ENCODE measurements around the gene CFAP97D1.

- TF ChIP-seq, protein P1, sequence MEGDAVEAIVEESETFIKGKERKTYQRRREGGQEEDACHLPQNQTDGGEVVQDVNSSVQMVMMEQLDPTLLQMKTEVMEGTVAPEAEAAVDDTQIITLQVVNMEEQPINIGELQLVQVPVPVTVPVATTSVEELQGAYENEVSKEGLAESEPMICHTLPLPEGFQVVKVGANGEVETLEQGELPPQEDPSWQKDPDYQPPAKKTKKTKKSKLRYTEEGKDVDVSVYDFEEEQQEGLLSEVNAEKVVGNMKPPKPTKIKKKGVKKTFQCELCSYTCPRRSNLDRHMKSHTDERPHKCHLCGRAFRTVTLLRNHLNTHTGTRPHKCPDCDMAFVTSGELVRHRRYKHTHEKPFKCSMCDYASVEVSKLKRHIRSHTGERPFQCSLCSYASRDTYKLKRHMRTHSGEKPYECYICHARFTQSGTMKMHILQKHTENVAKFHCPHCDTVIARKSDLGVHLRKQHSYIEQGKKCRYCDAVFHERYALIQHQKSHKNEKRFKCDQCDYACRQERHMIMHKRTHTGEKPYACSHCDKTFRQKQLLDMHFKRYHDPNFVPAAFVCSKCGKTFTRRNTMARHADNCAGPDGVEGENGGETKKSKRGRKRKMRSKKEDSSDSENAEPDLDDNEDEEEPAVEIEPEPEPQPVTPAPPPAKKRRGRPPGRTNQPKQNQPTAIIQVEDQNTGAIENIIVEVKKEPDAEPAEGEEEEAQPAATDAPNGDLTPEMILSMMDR (IDR thresholded peaks at IDR 0.05; ENCODE audit: borderline replicate concordance, extremely low read depth, low read length, poor library complexity, severe bottlenecking), result no peak
- no peak for TF ChIP-seq EZH2 (IDR thresholded peaks at IDR 0.05; ENCODE audit: borderline replicate concordance, low read depth, low read length, severe bottlenecking)
Measured at GRCh38 chr17:43825567-43825966, 45.3 kb downstream of the CFAP97D1 start.

All from DND-41 (cell line).